A549 (cell line): ENCODE results near the gene MAP3K19.

Source experiments
- POLR2A ChIP-seq: IDR thresholded peaks from 2 replicates; pipeline ENCODE4 v1.6.1; 2012; ENCODE audit warnings: mild to moderate bottlenecking, low read length
- REST ChIP-seq: fragments of 200-600 bp; sonication (generic); IDR thresholded peaks from 2 replicates; pipeline ENCODE4 v1.6.1; 2016; ENCODE audit warnings: antibody characterized with exemption, mild to moderate bottlenecking, moderate library complexity
- RFX5 ChIP-seq: fragments of 450-650 bp; IDR thresholded peaks from 2 replicates; pipeline ENCODE4 v1.7.1; 2014; ENCODE audit warnings: antibody characterized with exemption, mild to moderate bottlenecking, moderate library complexity
- RNF2 ChIP-seq: fragments of 200-600 bp; sonication (generic); IDR thresholded peaks from 2 replicates; pipeline ENCODE4 v1.6.1; 2016; ENCODE audit warnings: low read depth, mild to moderate bottlenecking, antibody characterized with exemption, moderate library complexity, borderline replicate concordance
- SMC3 ChIP-seq: fragments of >200 bp; sonication (Bioruptor Twin); formaldehyde crosslinking; IDR thresholded peaks from 3 replicates; pipeline ENCODE4 v1.6.1; 2018; ENCODE audit warnings: inconsistent platforms
- ZC3H11A ChIP-seq: fragments of 450-650 bp; IDR thresholded peaks from 2 replicates; pipeline ENCODE4 v1.6.1; 2014; ENCODE audit warnings: antibody characterized with exemption, mild to moderate bottlenecking
- TF ChIP-seq, protein P1 (sequence below): fragments of >200 bp; sonication (Bioruptor Twin); formaldehyde crosslinking; IDR thresholded peaks from 3 replicates; pipeline ENCODE4 v1.5.1; 2016
- TF ChIP-seq, protein P2 (sequence below): fragments of 250-450 bp; sonication (Bioruptor Pico); IDR thresholded peaks from 2 replicates; pipeline ENCODE4 v1.5.0; 2021; ENCODE audit warnings: mild to moderate bottlenecking, moderate library complexity, borderline replicate concordance

- TF ChIP-seq, protein P1, sequence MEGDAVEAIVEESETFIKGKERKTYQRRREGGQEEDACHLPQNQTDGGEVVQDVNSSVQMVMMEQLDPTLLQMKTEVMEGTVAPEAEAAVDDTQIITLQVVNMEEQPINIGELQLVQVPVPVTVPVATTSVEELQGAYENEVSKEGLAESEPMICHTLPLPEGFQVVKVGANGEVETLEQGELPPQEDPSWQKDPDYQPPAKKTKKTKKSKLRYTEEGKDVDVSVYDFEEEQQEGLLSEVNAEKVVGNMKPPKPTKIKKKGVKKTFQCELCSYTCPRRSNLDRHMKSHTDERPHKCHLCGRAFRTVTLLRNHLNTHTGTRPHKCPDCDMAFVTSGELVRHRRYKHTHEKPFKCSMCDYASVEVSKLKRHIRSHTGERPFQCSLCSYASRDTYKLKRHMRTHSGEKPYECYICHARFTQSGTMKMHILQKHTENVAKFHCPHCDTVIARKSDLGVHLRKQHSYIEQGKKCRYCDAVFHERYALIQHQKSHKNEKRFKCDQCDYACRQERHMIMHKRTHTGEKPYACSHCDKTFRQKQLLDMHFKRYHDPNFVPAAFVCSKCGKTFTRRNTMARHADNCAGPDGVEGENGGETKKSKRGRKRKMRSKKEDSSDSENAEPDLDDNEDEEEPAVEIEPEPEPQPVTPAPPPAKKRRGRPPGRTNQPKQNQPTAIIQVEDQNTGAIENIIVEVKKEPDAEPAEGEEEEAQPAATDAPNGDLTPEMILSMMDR = no peak
- no peak for TF ChIP-seq REST
- TF ChIP-seq SMC3 = no peak
- no peak for TF ChIP-seq RNF2
- no peak for TF ChIP-seq POLR2A
- TF ChIP-seq ZC3H11A = no peak
- no peak for TF ChIP-seq RFX5
- TF ChIP-seq, protein P2, sequence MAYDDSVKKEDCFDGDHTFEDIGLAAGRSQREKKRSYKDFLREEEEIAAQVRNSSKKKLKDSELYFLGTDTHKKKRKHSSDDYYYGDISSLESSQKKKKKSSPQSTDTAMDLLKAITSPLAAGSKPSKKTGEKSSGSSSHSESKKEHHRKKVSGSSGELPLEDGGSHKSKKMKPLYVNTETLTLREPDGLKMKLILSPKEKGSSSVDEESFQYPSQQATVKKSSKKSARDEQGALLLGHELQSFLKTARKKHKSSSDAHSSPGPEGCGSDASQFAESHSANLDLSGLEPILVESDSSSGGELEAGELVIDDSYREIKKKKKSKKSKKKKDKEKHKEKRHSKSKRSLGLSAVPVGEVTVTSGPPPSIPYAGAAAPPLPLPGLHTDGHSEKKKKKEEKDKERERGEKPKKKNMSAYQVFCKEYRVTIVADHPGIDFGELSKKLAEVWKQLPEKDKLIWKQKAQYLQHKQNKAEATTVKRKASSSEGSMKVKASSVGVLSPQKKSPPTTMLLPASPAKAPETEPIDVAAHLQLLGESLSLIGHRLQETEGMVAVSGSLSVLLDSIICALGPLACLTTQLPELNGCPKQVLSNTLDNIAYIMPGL = no peak
Observed at GRCh38 chr2:135010200-135010942, 36.9 kb downstream of the MAP3K19 start.
